Tibial nerve (tissue), 4 donors: ENCODE results near the gene ASCC2. TPM values are rescaled to one million over a fixed set of nuclear protein-coding genes. Genes with fewer than 3 reads are reported as not detected.
"Not testable (repeated sequence)": the region's sequence is repeated elsewhere in the genome, so short reads cannot be mapped to it uniquely, and the experiment has no call there.

Experiments used
- DNase-seq, 2 donors: peaks; one replicate each; pipeline ENCODE4 v3.0.0-alpha.2; 2019; ENCODE audit warnings: low spot score in 2 of 2
- H3K27ac ChIP-seq, 4 donors: fragments of 200-600 bp; sonication (generic) in 3 of 4; one replicate each; pipeline ENCODE4 v1.5.1; 2017 to 2019; ENCODE audit warnings: mild to moderate bottlenecking in 1 of 4
- H3K27me3 ChIP-seq, 2 donors: fragments of 200-600 bp; sonication (generic) in 1 of 2; one replicate each; pipeline versions ENCODE4 v1.5.1 to v1.6.0; 2017 to 2019
- H3K36me3 ChIP-seq, 3 donors: fragments of 200-600 bp; sonication (generic); one replicate each; pipeline ENCODE4 v1.5.1; 2018 to 2019
- H3K4me1 ChIP-seq, 4 donors: fragments of 200-600 bp; sonication (generic) in 3 of 4; one replicate each; pipeline ENCODE4 v1.5.1; 2017 to 2019
- H3K4me3 ChIP-seq, 4 donors: fragments of 200-600 bp; sonication (generic) in 3 of 4; one replicate each; pipeline ENCODE4 v1.5.1; 2017 to 2019; ENCODE audit warnings: mild to moderate bottlenecking in 1 of 4, moderate library complexity in 1 of 4
- H3K9me3 ChIP-seq, 4 donors: fragments of 200-600 bp; sonication (generic) in 3 of 4; one replicate each; pipeline ENCODE4 v1.5.1; 2017 to 2019
- CTCF ChIP-seq, 5 experiments: fragments of 200-600 bp in 3 of 5; fragments of 450-650 bp in 2 of 5; sonication (generic) in 3 of 5; IDR thresholded peaks; one replicate each; pipeline ENCODE4 v1.5.1; 2016 to 2019; ENCODE audit warnings: antibody characterized with exemption in 5 of 5, mild to moderate bottlenecking in 3 of 5, moderate library complexity in 2 of 5
- EP300 ChIP-seq, 2 donors: sonication (generic); formaldehyde crosslinking; IDR thresholded peaks; one replicate each; pipeline ENCODE4 v1.6.1; 2017; ENCODE audit warnings: antibody characterized with exemption in 2 of 2, mild to moderate bottlenecking in 1 of 2
- POLR2A ChIP-seq, 2 donors: fragments of 450-650 bp; IDR thresholded peaks; one replicate each; pipeline ENCODE4 v1.6.1; 2017; ENCODE audit warnings: antibody characterized with exemption in 2 of 2, mild to moderate bottlenecking in 2 of 2, moderate library complexity in 2 of 2
- WGBS, 2 donors: methylation state at CpG; one replicate each; pipeline ENCODE4 v1.1.5; 2018; 5-methylcytosine and 5-hydroxymethylcytosine counted together
- total RNA-seq, 4 donors: library from RNA; depleted of rRNA; stranded (reverse); fragments of >200 nt; gene quantifications; one replicate each; pipeline ENCODE4 v1.1.0, GENCODE V29; 2016

ASCC2 gene
- total RNA-seq, 4 donors from 2014 or later, result 30.4 to 45.3 (median 40.9) TPM

GRCh38 chr22:29842740-29843139, 4.7 kb upstream of the ASCC2 start:
- Histone ChIP-seq H3K36me3 (peaks cover 0 to 2% (median 0%) of the 10 kb centered on the region in 3 donors), H3K9me3 (peaks cover 0 to 8% (median 0%) of the 10 kb centered on the region in 4 donors), H3K4me3 (no peak overlapping the region), H3K27me3 (no peaks in the 10 kb centered on the region), H3K4me1 (peaks cover 0 to 13% (median 2%) of the 10 kb centered on the region in 4 donors), H3K27ac (peak overlapping the region in 2 of 4 donors; percentile 1 to 9)
- WGBS, 2 donors, result 49 to 67% methylated on average over 2 of the region's 2 CpGs
- DNase-seq, result peak in 1 of 2 donors; percentile 20
- TF ChIP-seq CTCF (IDR thresholded peaks at IDR 0.05) (no peak), EP300 (IDR thresholded peaks at IDR 0.05) (peak in 1 of 2 donors; percentile 46), POLR2A (IDR thresholded peaks at IDR 0.05) (no peak)

- peaks cover 0 to 8% (median 0%) of the 10 kb centered on the region in 4 donors for H3K9me3 ChIP-seq
- peaks cover 0 to 18% (median 7%) of the 10 kb centered on the region in 4 donors for H3K4me1 ChIP-seq
- no peak for DNase-seq
- H3K36me3 ChIP-seq, result peaks cover 0 to 2% (median 0%) of the 10 kb centered on the region in 3 donors
- TF ChIP-seq POLR2A (IDR thresholded peaks at IDR 0.05), result no peak
- no peak for TF ChIP-seq CTCF (IDR thresholded peaks at IDR 0.05)
- TF ChIP-seq EP300 (IDR thresholded peaks at IDR 0.05), result no peak
- H3K27me3 ChIP-seq, result no peaks in the 10 kb centered on the region
- 70% methylated on average over 2 of the region's 2 CpGs for WGBS, 2 donors
- peak overlapping the region in 2 of 4 donors; percentile 1 to 9 for H3K27ac ChIP-seq
- no peak overlapping the region for H3K4me3 ChIP-seq
Observed at GRCh38 chr22:29842172-29842571, 4.1 kb upstream of the ASCC2 start.

- no peak for DNase-seq
- Histone ChIP-seq H3K4me1 (peaks cover 0 to 32% (median 11%) of the 10 kb centered on the region in 4 donors), H3K27me3 (no peaks in the 10 kb centered on the region), H3K9me3 (no peaks in the 10 kb centered on the region), H3K36me3 (no peaks in the 10 kb centered on the region), H3K4me3 (no peak overlapping the region), H3K27ac (no peak overlapping the region)
- TF ChIP-seq POLR2A (IDR thresholded peaks at IDR 0.05) (no peak), CTCF (IDR thresholded peaks at IDR 0.05) (no peak), EP300 (IDR thresholded peaks at IDR 0.05) (no peak)
Observed at GRCh38 chr22:29840498-29840897, 2.4 kb upstream of the ASCC2 start.

GRCh38 chr22:29839039-29839438, 965 bp upstream of the ASCC2 start:
- no peak overlapping the region for H3K4me3 ChIP-seq
- H3K27ac ChIP-seq, result peak overlapping the region in 3 of 4 donors; percentile 56 to 83 (median 80)
- H3K9me3 ChIP-seq, result no peaks in the 10 kb centered on the region
- 91 to 100% methylated on average over 1 of the region's 1 CpG for WGBS, 2 donors
- peaks cover 0 to 32% (median 11%) of the 10 kb centered on the region in 4 donors for H3K4me1 ChIP-seq
- H3K36me3 ChIP-seq, result peaks cover 0 to 14% (median 0%) of the 10 kb centered on the region in 3 donors
- no peaks in the 10 kb centered on the region for H3K27me3 ChIP-seq
- TF ChIP-seq POLR2A (IDR thresholded peaks at IDR 0.05), result no peak
- TF ChIP-seq CTCF (IDR thresholded peaks at IDR 0.05), result no peak
- no peak for DNase-seq

GRCh38 chr22:29838599-29838956, 504 bp upstream of the ASCC2 start:
- Histone ChIP-seq H3K27me3 (no peaks in the 10 kb centered on the region), H3K4me1 (peaks cover 0 to 32% (median 11%) of the 10 kb centered on the region in 4 donors), H3K9me3 (no peaks in the 10 kb centered on the region), H3K4me3 (peak overlapping the region; percentile 35 to 93 (median 88)), H3K36me3 (peaks cover 0 to 19% (median 0%) of the 10 kb centered on the region in 3 donors), H3K27ac (peak overlapping the region; percentile 56 to 83 (median 76))
- DNase-seq, result no peak
- WGBS, 2 donors, result 20 to 35% methylated on average over 5 of the region's 5 CpGs
- TF ChIP-seq EP300 (IDR thresholded peaks at IDR 0.05), result no peak
- no peak for TF ChIP-seq POLR2A (IDR thresholded peaks at IDR 0.05)
- no peak for TF ChIP-seq CTCF (IDR thresholded peaks at IDR 0.05)

GRCh38 chr22:29836791-29837370, 1.2 kb downstream of the ASCC2 start:
- not testable (repeated sequence) for DNase-seq, H3K9me3 ChIP-seq, H3K27ac ChIP-seq, H3K27me3 ChIP-seq
- 90 to 95% methylated on average over 18 of the region's 18 CpGs for WGBS, 2 donors
- Histone ChIP-seq H3K4me3 (peak overlapping the region in 3 of 4 donors; percentile 87 to 97 (median 93)), H3K4me1 (peaks cover 0 to 26% (median 11%) of the 10 kb centered on the region in 4 donors), H3K36me3 (peaks cover 0 to 36% (median 1%) of the 10 kb centered on the region in 3 donors)
